Medulla oblongata (tissue), 1 donor: ENCODE results near the gene GDPD4.

Source experiments
- DNase-seq: peaks from one replicate; pipeline ENCODE4 v3.0.0-alpha.2; 2015; ENCODE audit errors: extremely low spot score

The GDPD4 gene

DNA sequence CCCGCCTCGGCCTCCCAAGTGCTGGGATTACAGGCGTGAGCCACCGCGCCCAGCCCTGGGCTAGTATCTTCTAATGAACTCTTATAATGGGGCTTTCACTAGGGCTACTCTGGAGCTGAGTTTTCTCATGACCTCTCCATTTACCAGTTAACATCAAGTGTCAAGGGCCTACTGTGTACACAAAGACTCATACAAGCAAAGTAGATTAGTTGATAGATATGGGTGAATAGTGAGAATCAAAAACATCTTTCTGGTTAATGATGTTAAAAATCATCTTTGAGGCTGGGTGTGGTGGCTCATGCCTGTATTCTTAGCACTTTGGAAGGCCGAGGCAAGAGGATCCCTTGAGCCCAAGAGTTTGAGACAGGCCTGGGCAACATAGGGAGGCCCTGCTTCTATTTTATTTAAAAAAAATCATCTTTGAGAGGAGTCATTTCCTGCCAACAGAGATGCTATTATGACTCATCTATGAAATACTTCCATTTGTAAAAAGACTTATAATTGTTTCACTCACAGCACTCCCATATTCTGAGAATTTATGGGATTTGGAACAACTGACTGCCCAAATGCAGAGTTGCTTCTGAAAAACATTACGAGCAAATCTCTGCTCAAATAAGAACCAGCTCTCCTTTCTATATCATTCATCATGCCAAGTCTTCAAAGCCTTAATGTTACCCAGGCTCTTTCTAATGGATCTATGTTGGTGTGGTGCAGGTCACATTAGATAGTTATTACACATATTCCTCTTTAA, 57.0 kb downstream of the GDPD4 start:
- no peak for DNase-seq

DNA sequence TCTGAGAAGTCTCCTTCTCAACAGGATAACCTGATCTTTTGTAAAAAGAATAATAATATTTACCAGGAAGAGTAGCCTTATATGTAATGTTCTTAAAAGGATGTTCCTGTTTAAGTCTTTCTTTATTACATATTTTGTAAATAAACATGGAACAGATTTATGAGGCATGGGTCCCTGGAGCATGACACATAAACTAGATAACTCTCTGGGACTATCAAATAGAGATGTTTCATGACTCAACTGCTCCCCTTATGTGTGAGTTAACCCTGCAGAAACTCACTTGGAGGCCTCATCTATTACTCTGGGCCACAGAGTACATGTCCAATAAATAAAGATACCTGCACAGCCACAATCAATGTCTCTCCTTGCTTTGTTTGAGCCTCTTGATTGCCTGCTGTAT, 64.6 kb downstream of the GDPD4 start:
- DNase-seq: no peak

DNA sequence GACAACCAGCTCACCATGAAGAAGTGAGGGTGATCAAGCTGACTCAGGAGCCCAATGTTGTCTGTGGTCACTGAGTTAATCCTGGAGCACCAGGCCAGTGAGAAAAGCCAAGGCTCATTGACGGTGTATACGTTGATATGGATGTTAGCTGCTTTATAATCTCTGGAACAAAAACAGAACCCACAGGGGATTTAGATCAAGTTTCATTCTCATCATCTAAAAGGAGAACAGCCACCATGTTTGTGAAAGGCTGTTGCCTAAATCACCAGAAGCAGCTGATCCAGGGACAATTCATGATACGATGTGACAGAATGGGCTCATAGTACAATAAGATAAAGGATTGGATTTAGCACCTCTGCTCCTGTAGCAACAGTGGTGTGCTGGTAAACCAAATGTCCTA, 68.5 kb downstream of the GDPD4 start:
- DNase-seq: no peak

DNA sequence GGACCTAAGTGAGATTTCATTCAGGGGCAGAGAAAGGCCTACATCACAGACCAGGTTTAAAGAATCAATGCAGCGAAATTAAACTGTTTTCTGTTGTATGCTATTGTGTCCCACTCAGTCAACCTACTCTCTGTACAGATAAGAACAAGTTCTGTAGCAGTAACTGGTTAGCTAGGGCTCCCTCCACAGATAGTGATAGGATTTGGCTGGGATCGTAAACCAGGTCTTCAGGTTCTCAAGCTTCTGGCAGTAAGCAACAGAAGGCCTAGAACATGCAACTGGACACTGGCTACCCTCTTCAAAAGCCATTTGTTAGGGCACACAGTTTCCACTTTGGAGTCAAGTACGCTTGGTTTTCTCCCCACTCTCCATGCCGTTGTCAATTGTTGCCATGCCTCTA, 69.2 kb downstream of the GDPD4 start:
- DNase-seq: no peak

DNA sequence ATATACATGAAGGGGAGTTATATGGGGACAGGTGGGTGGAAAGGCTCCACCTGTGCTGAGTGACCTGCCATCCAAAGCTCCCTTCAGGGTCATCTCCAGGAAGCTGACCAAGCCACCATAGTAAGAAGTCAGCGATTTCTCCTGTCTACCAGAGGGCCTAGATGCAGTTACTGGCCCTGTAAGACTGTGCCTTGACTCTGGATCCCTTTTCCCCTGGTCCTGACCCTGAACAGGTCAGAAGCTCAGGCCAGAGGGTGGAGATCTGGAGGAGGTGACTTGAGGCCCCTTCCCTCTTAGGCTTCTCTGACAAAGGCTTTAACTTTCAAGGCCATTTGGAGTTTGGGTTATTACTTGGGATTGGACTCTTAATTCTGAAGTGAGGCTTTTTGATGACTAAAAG, 69.7 kb downstream of the GDPD4 start:
- no peak for DNase-seq

DNA sequence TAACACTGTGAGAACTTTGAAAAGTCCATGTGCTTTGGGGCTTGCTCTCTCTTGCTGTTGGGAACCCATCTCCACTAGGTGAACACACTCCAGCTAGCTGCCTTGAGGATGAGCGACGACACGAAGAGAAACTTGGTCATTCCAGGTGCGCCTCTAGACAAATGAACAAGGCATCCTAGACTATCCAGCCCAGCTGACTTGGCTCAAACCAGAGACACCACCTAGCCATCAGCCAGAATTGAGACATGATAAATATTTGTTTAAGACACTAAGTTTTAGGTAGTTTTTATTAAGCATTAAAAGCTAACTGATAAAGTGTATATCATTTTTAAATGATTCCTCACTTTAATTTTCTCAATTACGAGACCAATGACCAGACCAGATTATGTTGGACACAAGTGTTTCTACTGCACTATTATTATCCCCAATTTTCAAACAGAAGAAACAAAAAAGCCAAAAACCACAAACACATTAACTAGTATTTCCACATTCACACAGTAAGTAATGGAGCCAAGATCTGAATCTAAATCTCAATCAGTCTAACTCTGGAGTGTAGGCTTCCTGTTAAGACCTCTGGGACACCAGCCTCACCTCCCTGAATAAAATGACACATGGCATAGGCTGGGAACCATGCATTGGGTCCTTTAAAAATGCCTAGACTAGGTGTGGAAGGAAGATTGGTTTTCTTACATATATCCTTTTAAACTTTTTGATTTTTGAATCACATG, 70.4 kb downstream of the GDPD4 start:
- no peak for DNase-seq

DNA sequence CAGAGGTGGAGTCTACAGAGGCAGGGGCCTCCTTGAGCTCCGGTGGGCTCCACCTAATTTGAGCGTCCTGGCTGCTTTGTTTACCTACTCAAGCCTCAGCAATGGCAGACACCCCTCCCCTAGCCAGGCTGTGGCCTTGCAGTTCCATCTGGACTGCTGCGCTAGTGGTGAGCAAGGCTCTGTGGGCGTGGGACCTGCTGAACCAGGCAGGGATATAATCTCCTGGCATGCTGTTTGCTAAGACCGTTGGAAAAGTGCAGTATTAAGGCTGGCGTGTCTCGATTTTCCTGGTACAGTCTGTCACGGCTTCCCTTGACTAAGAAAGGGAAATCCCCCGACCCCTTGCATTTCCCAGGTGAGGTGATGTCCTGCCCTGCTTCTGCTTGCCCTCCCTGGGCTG, 77.7 kb downstream of the GDPD4 start:
- no peak for DNase-seq

DNA sequence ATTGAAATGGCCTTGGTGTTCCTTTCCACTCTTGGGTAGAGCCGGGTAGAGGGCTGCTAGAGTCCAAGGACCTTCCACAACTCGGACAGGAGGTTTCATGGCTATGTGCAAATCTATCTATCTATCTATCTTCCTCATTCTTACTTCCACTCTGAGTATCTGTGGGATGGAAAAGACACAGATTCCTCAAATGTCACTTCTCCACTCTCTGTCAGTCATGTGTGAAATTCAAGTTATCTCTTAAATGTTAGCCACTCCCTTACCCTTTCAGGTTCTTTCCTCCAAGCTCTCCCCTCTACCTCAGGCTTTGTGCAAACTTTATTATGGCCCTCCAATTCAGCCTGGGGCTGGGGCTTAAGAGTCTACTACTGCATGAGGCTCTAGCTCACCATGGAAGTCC, 84.3 kb downstream of the GDPD4 start:
- no peak for DNase-seq

DNA sequence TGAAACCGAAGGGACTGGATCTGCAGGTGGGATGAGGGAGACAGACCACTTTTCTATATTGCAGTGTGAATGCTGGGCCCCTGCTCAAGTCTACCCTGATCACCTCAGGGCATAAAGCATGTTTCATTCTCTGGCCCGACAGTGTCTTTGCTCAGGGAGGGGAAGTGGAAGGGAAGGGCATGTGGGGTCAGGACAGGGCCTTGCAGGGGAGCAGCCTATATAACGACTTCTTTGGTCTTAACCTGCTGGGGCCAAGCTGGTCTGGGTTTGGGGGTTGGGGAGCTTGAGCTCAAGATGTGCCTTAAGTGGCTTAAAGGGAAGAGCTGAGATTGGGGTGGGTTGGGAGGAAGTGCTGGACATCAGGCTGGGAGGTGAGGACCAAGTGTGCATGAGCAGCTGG, 86.4 kb downstream of the GDPD4 start:
- DNase-seq: no peak

DNA sequence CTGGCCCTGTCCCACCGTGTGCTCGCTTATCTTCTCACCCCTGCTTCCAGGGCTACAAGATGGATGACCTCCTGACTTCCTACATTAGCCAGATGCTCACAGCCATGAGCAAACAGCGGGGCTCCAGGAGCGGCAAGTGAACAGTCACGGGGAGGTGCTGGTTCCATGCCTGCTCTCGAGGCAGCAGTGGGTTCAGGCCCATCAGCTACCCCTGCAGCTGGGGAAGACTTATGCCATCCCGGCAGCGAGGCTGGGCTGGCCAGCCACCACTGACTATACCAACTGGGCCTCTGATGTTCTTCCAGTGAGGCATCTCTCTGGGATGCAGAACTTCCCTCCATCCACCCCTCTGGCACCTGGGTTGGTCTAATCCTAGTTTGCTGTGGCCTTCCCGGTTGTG, 86.9 kb downstream of the GDPD4 start:
- DNase-seq: no peak

DNA sequence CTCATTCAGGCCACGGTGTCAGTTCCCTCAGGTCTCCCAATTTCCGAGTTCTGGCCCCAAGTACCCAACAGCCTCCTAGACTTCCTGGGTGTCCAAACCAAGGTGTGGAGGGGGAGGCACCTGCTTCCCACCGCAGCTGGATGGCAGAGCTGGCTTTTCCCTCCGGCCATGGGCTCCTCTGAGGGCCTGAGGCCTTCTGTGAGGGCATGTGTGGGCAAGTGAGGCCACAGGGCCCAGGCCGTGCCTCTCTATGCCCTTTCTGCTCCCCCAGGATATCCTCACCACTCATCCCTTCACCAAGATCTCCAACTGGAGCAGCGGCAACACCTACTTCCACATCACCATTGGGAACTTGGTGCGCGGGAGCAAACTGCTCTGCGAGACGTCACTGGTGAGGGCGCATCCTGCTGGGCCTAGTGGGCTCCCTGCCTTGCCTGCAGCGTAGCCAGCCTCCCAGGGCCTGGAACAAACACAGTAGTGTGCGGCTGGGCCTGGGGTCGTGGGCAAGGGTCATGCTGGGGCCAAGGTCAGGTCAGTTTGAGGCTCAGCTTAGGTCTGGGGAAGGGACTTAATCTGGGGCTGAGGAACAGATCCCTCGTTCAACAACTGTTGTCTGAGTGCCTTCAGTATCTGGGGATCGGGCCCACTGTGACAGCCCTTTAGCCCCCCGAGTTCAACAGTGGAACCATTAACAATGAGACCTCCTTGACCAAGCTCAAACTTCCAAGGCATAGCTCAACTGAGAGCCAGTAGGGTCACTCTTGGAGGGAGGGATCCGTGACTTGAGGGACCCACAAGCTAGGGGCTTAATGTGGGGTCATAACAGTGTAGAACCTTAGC, 87.7 kb downstream of the GDPD4 start:
- DNase-seq: no peak

DNA sequence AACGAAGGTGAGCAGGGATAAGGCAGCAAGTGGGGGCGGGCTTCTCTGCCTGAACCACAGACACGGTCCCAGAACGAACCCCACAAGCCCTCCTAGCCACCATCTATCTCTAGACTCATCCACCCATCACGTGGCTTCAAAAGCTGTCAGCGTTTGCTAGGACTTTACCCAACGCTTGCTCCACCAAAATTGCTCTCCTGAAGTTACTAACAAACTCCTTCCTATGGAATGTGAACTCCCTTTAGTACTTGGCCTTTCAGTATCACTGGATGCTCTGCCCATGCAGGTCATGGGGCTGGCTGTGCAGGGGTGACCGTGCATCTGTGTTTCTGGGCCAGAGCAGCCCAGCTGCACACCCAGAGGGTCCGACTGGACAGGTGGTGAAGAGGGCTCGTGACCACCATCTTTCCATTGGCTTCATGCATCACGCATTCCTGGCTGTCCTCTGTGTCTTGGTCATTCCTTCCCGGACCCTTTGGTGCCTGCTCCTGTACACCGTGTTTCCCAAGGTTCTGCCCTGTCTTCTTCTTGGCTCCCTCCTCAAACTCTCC, 88.4 kb downstream of the GDPD4 start:
- no peak for DNase-seq

DNA sequence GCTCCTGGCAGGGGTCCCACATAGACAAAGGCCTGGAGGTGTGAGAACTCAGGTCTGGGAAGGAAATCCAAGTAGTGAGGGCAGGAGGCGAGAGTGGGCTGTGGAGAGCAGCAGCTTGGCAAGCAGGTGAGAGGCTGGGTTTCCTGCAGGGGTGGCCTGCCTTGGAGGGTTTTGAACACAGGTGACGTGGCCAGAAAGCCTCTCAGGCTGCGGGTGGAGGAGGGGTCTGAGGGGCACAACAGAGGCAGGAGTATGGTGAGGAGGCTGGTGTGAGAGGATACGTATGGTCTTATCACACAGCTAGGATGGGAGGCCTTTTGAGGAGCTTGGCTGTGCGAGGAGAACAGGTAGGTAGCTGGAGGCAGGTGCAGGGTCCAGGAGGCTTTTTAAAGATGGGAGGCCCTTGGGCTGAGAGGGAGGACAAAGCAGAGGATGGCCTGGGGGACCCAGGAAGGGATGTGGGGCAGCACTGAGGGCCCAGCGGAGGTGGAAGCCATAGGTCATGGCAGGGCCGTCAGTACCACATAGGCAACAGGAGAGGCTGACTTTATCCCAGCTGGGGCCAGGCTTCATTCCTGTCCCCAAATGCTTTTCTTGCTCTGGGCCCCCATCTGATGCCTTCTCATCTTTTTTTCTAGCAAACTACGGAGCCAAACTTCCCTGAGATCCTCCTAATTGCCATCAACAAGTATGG, 89.0 kb downstream of the GDPD4 start:
- DNase-seq: no peak

DNA sequence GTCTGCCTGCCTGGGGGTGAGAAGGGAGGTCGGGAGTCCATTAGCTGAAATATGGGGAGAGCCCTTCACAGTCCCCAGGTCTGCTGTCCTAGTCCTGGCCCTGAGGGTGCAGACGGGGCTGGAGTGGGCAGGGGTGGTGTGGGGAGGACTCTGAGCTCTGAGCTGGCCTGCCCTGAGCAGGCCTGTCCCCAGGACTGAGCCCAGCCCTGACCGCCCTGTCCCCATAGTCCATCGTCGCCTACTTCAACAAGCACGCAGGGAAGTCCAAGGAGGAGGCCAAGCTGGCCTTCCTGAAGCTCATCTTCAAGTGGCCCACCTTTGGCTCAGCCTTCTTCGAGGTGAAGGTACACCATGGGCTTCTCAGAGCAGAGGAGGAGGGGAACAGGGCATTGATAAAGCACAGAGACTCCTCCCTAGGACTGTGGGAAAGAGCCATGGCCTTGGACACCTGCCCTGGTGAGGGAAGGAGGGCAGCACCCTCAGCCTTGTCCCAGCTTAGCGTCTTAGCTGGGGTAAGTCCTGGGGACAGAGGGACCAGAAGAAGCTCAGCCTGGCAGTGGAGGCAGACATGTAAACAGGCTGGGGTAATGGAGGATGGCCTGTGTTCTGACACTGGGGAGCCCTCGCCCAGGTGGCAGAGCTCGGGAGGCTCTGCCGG, 89.8 kb downstream of the GDPD4 start:
- DNase-seq: no peak

DNA sequence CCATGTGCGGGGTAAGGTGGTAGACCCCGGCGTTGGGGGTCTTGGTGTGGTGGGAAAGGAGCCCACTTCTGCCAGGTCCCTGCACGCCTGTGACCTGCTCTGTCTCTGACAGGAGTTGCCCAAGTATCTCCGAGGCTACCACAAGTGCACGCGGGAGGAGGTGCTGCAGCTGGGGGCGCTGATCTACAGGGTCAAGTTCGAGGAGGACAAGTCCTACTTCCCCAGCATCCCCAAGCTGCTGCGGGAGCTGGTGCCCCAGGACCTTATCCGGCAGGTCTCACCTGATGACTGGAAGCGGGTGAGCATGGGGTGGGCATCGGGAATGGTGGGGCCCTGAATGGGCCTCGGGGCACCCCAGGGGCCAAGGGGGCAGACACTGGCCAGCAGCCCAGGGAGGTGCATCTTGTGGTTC, 90.4 kb downstream of the GDPD4 start:
- no peak for DNase-seq

DNA sequence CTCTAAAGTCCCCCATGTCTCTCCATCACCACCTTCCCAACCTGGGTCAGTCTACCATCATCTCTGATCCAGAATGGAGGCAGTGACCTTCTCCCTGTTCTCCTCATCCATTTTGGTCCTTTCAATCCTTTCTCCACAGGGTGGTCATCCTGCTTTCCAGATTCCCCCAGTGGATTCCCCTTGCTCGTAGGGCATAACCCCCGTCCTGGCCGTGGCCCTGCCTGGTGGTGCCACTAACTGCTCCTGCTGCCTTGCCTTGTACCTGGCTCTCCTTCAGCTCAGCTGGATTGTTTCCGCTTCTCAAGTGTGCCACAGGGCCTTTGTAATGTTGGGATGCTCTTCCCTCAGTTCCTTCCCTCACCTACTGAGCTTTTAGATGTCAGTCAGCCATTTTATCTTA, 91.8 kb downstream of the GDPD4 start:
- DNase-seq: no peak

DNA sequence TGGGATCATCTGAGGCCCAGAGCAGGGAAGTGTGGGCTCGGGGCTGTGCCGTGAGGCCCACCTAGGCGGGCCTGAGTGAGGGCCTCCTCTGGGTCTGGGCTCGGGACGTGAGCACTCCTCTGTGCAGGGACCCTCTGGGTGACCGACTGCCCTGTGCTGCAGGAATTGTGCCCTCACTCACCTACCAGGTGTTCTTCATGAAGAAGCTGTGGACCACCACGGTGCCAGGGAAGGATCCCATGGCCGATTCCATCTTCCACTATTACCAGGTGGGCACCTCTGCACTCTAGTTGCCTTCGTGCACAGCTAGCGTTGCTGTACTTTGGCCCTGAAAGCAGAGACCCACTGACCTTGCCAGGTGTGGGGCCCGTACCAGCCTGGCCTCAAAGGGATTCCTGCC, 93.0 kb downstream of the GDPD4 start:
- no peak for DNase-seq

DNA sequence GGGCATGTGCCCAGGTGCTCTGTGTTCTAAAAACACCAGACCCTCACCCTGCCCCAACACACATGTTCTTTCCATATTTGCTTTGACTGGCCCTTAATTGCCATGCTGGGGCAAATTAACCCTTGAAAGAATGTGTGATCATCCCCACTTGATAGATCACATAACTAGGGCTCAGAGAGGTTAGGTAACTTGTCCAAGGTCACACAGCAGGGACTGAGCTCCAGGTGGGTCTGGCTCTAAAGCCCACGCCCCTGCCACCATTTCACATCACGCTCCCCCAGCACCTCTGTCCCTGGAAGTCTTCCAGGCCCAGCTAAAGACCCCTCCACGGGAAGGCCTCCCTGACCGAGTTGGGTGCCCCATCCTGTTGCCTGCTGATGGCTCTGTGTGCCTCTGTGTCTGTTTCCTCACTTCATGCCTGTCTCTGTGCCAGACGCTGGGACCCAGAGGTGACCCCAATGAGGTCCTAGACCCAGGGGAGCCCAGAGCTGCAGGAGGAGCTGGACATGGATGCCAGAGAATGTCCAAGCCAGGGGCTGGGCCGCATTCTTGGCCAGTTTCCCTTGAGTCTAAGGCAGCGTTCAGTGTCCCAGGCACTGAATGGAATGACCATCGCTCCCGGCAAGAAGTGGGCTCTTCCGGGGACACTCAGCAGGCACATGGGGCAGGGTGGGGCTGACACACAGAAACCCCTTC, 93.7 kb downstream of the GDPD4 start:
- DNase-seq: no peak

DNA sequence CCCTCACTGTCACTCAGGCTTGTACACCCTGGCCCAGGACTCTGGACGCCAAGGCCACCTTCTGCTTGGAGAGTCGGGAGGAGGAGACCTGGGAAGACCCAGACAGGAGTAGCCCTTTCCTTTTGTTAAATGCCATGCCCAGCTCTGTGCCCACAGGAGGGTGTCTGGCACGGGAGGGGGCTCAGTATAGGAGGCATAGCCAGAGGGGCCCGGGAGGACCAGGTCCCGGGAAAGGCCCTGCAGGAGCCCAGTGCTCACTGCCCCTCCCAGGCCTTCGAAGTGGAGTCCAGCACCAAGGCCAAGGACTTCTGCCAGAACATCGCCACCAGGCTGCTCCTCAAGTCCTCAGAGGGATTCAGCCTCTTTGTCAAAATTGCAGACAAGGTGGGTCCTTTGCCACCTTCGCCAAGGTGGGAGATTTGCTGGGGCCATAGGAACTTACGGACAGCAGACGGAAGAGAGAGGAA, 94.4 kb downstream of the GDPD4 start:
- no peak for DNase-seq

DNA sequence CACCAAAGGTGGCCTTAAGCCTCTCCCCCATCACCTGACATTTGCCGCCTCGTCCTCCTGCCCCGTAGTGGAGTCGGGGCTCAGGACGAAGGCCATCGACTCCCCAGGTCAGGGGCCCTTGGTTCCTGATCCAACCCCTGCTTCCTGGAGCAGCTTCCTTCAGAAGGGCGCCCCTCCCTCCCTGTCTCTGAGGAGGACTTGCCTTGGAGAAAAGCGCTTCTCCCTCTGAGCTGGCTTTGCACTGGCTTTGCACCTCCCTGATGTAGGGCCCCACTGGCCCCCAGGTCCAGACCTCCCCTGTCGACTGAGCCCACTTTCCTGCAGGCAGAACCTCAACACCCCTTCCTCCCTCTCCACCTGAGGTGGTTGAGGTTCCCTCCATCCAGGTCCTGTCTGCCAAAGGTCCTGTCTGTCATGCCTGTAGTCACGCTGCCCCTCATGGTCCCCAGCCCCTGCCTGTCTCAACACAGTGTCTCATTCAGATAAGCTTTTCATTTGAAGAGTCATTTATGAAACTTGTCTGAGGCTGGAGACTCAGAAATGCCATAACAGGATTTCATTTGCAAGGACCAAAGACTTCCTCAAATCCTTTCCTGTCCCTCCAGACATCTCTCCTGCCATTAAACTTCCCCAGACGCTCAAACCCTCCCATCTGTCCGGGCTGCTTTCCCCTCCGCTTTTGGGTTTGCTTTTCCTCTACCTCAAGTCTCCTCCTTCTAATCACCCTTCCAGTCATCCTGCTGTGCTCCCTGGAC, 95.0 kb downstream of the GDPD4 start:
- no peak for DNase-seq
